Measurements from ENCODE around the gene HOXC6.

GRCh38 chr12:54024127-54024526 lies 4.1 kb upstream of the HOXC6 start:
- TF ChIP-seq CREB1 (IDR thresholded peaks at IDR 0.05): no peak
- no peak for TF ChIP-seq EGR1 (IDR thresholded peaks at IDR 0.05; ENCODE audit: borderline replicate concordance, low read depth, low read length)
- no peak for TF ChIP-seq USF2 (IDR thresholded peaks at IDR 0.05; ENCODE audit: low read length)
- no peak for TF ChIP-seq CTCF (IDR thresholded peaks at IDR 0.05; ENCODE audit: control extremely low read depth in 1 of 3, insufficient read depth in 1 of 3, low read depth in 1 of 3, low read length in 3 of 3)
- TF ChIP-seq CEBPB (IDR thresholded peaks at IDR 0.05; ENCODE audit: low read depth, low read length): no peak
- no peak for TF ChIP-seq ATF2 (IDR thresholded peaks at IDR 0.05; ENCODE audit: low read length)
- no peak for TF ChIP-seq CBX5 (IDR thresholded peaks at IDR 0.05; ENCODE audit: low read depth, low read length)
- TF ChIP-seq POLR2A (IDR thresholded peaks at IDR 0.05; ENCODE audit: control extremely low read depth in 1 of 2, low read depth in 2 of 2, low read length in 2 of 2): no peak
- no peak for TF ChIP-seq CHD7 (IDR thresholded peaks at IDR 0.05; ENCODE audit: insufficient replicate concordance, low read length)
- no peak for TF ChIP-seq EP300 (IDR thresholded peaks at IDR 0.05; ENCODE audit: borderline replicate concordance in 1 of 2, low read depth in 2 of 2, low read length in 2 of 2)
- TF ChIP-seq EZH2 (IDR thresholded peaks at IDR 0.05; ENCODE audit: low read depth, low read length, severe bottlenecking): peak; percentile 88
- TF ChIP-seq RAD21 (IDR thresholded peaks at IDR 0.05 in 1 of 2, conservative IDR thresholded peaks at IDR 0.05 in 1 of 2; ENCODE audit: low read depth in 2 of 2, low read length in 2 of 2): no peak
- TF ChIP-seq SIN3A (conservative IDR thresholded peaks at IDR 0.05 in 1 of 2, IDR thresholded peaks at IDR 0.05 in 1 of 2; ENCODE audit: low read depth in 1 of 2, low read length in 2 of 2): no peak

All from H1 (cell line).